OCI-LY3 (cell line): ENCODE data around the gene BTF3L4.

Experiments used
- EZH2phosphoT487 ChIP-seq: fragments of 200-600 bp; shearing (Covaris generic); IDR thresholded peaks from 2 replicates; pipeline ENCODE4 v1.6.1; 2018; ENCODE audit warnings: antibody characterized with exemption, mixed run types, low read depth
- TF ChIP-seq, protein P1 (sequence below): fragments of 200-600, 300-600 bp; sonication (generic); IDR thresholded peaks from 2 replicates; pipeline ENCODE4 v1.5.1; 2014; ENCODE audit warnings: antibody characterized with exemption, low read length, low read depth

DNA sequence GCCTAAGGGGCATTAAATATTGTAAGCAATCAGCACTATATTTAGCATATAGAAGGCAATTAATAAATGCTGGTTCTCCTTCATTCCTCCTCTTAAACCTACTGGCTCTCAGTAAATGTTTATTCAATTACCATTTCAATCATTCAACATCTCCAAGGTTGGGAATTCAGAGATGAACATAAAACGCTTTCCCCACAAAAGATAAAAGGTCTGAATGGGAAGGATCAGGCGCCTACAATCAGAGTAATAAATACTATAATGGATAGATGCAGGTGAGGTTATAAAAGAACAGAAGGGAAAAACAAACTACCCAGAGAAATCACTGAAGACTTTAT, 22.1 kb upstream of the BTF3L4 start:
- TF ChIP-seq, protein P1, sequence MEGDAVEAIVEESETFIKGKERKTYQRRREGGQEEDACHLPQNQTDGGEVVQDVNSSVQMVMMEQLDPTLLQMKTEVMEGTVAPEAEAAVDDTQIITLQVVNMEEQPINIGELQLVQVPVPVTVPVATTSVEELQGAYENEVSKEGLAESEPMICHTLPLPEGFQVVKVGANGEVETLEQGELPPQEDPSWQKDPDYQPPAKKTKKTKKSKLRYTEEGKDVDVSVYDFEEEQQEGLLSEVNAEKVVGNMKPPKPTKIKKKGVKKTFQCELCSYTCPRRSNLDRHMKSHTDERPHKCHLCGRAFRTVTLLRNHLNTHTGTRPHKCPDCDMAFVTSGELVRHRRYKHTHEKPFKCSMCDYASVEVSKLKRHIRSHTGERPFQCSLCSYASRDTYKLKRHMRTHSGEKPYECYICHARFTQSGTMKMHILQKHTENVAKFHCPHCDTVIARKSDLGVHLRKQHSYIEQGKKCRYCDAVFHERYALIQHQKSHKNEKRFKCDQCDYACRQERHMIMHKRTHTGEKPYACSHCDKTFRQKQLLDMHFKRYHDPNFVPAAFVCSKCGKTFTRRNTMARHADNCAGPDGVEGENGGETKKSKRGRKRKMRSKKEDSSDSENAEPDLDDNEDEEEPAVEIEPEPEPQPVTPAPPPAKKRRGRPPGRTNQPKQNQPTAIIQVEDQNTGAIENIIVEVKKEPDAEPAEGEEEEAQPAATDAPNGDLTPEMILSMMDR = no peak
- no peak for TF ChIP-seq EZH2phosphoT487
